ENCODE results near the gene ZDHHC19.

Gene ZDHHC19

GRCh38 chr3:196216681-196217211 is 5.5 kb upstream of the ZDHHC19 start:
- CTCF ChIA-PET = no interaction called here
- Histone ChIP-seq H3K36me3 (ENCODE audit: control insufficient read depth in 2 of 2, insufficient read depth in 1 of 2, low read length in 2 of 2) (no peaks in the 10 kb centered on the region), H3K9me3 (ENCODE audit: control insufficient read depth, insufficient read depth, low read depth, low read length) (no peaks in the 10 kb centered on the region), H3K27ac (ENCODE audit: extremely low read depth, low read depth, low read length) (no peak overlapping the region), H3K4me3 (ENCODE audit: low read depth, low read length) (no peak overlapping the region), H3K4me1 (ENCODE audit: control insufficient read depth, insufficient read depth, low read length) (no peaks in the 10 kb centered on the region)
- TF ChIP-seq ZBTB48 (tag by site-specific recombination; IDR thresholded peaks at IDR 0.05) = no peak
- TF ChIP-seq ZNF548 (tag by site-specific recombination; IDR thresholded peaks at IDR 0.05) = no peak
- TF ChIP-seq PRDM10 (tag by site-specific recombination; IDR thresholded peaks at IDR 0.05) = no peak
- TF ChIP-seq HOXD13 (CRISPR knock-in tag; IDR thresholded peaks at IDR 0.05; ENCODE audit: borderline replicate concordance) = no peak
- no peak for TF ChIP-seq ZNF423 (tag by site-specific recombination; IDR thresholded peaks at IDR 0.05)
- TF ChIP-seq ZNF24 (tag by site-specific recombination; IDR thresholded peaks at IDR 0.05) = no peak
- TF ChIP-seq GLIS2 (tag by site-specific recombination; IDR thresholded peaks at IDR 0.05) = no peak
- TF ChIP-seq ZNF670 (tag by site-specific recombination; IDR thresholded peaks at IDR 0.05; ENCODE audit: low read depth) = no peak
- no peak for TF ChIP-seq OSR2 (tag by site-specific recombination; IDR thresholded peaks at IDR 0.05)
- POLR2A ChIA-PET = no interaction called here

- Histone ChIP-seq H3K36me3 (ENCODE audit: control insufficient read depth in 2 of 2, insufficient read depth in 1 of 2, low read length in 2 of 2) (no peaks in the 10 kb centered on the region), H3K9me3 (ENCODE audit: control insufficient read depth, insufficient read depth, low read depth, low read length) (no peaks in the 10 kb centered on the region), H3K27ac (ENCODE audit: extremely low read depth, low read depth, low read length) (no peak within 1 kb of the TSS), H3K4me1 (ENCODE audit: control insufficient read depth, insufficient read depth, low read length) (no peaks in the 10 kb centered on the region), H3K4me3 (ENCODE audit: low read depth, low read length) (no peak within 1 kb of the TSS)
- ChIA-PET POLR2A (no interaction called here), CTCF (no interaction called here)
- TF ChIP-seq ZBTB8A (tag by site-specific recombination; IDR thresholded peaks at IDR 0.05) = no peak
- TF ChIP-seq KLF9 (tag by site-specific recombination; IDR thresholded peaks at IDR 0.05; ENCODE audit: low read depth) = no peak
- TF ChIP-seq ZNF324 (tag by site-specific recombination; IDR thresholded peaks at IDR 0.05) = no peak
- no peak for TF ChIP-seq KLF7 (tag by site-specific recombination; IDR thresholded peaks at IDR 0.05; ENCODE audit: borderline replicate concordance)
- TF ChIP-seq ZNF571 (tag by site-specific recombination; IDR thresholded peaks at IDR 0.05) = no peak
- TF ChIP-seq ZNF146 (tag by site-specific recombination; IDR thresholded peaks at IDR 0.05) = no peak
- TF ChIP-seq HIC1 (tag by site-specific recombination; IDR thresholded peaks at IDR 0.05) = no peak
These were observed 4.9 kb upstream of the ZDHHC19 start, which contains the start of gene SLC51A for GRCh38 chr3:196216089-196216564. Gene SLC51A (plus strand): TSS chr3:196216534. CDS start chr3:196216713, 179 bp downstream.

GRCh38 chr3:196215493-196216020 is 4.4 kb upstream of the ZDHHC19 start:
- no peaks in the 10 kb centered on the region for H3K4me1 ChIP-seq (ENCODE audit: control insufficient read depth, insufficient read depth, low read length)
- CTCF ChIA-PET = interaction anchor here (1.0 kb wide), 1 partner anchor 305 kb away, joined by 4 read pairs; no protein-coding TSS in a partner anchor
- POLR2A ChIA-PET = no interaction called here
- no peak overlapping the region for H3K4me3 ChIP-seq (ENCODE audit: low read depth, low read length)
- H3K9me3 ChIP-seq (ENCODE audit: control insufficient read depth, insufficient read depth, low read depth, low read length) = no peaks in the 10 kb centered on the region
- no peak overlapping the region for H3K27ac ChIP-seq (ENCODE audit: extremely low read depth, low read depth, low read length)
- no peaks in the 10 kb centered on the region for H3K36me3 ChIP-seq (ENCODE audit: control insufficient read depth in 2 of 2, insufficient read depth in 1 of 2, low read length in 2 of 2)
- no peak for TF ChIP-seq ZNF23 (tag by site-specific recombination; IDR thresholded peaks at IDR 0.05; ENCODE audit: borderline replicate concordance)
- no peak for TF ChIP-seq KLF16 (tag by site-specific recombination; IDR thresholded peaks at IDR 0.05)
- no peak for TF ChIP-seq ZNF837 (tag by site-specific recombination; IDR thresholded peaks at IDR 0.05)
- TF ChIP-seq ZNF529 (tag by site-specific recombination; IDR thresholded peaks at IDR 0.05; ENCODE audit: insufficient replicate concordance) = no peak
- TF ChIP-seq ZNF785 (tag by site-specific recombination; IDR thresholded peaks at IDR 0.05) = no peak
- TF ChIP-seq ZNF514 (tag by site-specific recombination; IDR thresholded peaks at IDR 0.05) = no peak
- TF ChIP-seq ZNF175 (tag by site-specific recombination; IDR thresholded peaks at IDR 0.05) = no peak
- TF ChIP-seq ZNF580 (tag by site-specific recombination; IDR thresholded peaks at IDR 0.05) = no peak
- no peak for TF ChIP-seq ZNF391 (tag by site-specific recombination; IDR thresholded peaks at IDR 0.05; ENCODE audit: borderline replicate concordance, low read depth)
- no peak for TF ChIP-seq ZNF560 (tag by site-specific recombination; IDR thresholded peaks at IDR 0.05; ENCODE audit: borderline replicate concordance)

Measured in HEK293 (cell line).